HG02678 (cell line): ENCODE data around the gene SF3B2.
"Not testable (repeated sequence)": the region's sequence is repeated elsewhere in the genome, so short reads cannot be mapped to it uniquely, and the experiment has no call there.

Source experiments
- ATAC-seq: cut with Tn5 transposase; IDR thresholded peaks from one replicate; pipeline ENCODE4 v1.9.1; 2021; ENCODE audit warnings: mild to moderate bottlenecking, moderate library complexity; ENCODE audit not compliant: unreplicated experiment

SF3B2 gene

GRCh38 chr11:66106786-66107599 is 54.8 kb downstream of the SF3B2 start:
- no peak for ATAC-seq

DNA sequence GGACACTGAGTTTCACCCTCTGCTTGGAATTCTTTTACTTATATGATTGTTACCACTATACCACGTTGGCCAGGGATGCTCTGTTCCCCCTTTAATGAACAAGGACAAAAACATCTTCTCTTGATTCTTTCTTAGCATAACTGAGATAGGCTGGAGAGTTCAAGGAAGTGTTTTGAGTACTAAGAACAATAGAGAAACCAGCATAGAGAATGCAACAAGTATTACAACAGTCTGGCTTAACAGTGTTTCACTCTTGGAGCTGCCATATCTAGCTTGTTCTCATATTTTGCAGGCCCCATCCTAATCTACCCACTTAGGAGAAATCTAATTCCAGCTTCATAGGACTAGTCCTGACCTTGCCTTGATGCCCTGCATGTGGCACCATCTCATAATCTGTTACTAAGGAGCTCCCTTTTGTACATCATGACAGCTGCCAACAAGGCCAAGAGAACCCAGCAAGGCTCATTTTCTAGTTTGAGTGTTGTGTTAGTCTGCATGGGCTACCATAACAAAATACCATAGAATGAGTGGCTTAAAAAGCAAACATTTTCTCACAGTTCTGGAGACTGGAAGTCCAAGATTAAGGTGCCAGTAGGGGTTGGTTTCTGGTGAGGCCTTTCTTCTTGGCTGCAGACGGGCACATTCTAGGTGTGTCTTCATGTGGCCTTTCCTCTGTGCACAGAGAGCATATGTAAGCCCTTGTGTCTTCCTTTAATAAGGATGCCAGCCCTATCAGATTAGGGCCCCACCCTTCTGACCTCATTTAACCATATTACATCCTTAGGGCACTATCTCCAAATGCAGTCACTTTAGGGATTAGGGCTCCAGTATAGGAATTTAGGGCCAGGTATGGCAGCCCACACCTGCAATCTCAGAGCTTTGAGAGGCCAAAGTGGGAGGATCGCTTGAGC is 55.7 kb downstream of the SF3B2 start:
- ATAC-seq: no peak

DNA sequence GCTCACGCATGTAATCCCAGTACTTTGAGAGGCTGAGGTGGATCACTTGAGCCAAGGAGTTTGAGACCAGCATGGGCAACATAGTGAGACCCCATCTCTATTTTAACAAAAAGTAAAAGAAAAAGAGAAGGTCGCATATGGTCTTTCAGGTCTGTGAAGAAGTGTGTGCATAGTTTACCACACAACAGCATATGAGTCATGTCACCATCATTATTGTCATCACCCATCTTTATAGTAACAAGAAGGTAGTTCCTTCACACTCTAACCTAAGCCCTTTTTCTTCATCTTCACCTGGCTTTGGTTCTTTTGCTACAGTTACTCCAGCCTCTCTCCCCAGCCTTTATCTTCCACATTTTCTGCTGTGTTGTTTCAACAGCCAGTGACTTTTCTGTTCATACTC is 57.1 kb downstream of the SF3B2 start:
- ATAC-seq: no peak

DNA sequence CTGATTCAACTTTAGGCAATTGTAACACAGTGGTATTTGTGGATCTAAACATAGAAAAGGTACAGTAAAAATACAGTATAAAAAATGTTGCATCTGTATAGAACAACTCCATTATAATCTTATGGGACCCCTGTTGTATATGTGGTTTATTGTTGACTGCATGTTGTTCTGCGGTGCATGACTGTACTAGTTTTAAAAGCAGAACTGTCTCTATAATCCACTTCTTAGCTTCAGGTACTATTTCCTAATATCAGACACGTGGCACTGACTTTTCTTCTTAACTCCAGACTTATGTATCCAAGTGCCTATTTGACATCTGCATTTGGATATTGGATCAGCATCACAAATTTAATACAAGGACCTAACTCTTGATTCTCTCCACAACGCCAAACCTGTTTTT is 59.0 kb downstream of the SF3B2 start:
- no peak for ATAC-seq

- ATAC-seq: no peak
Measured at GRCh38 chr11:66112041-66112491, 59.9 kb downstream of the SF3B2 start.

GRCh38 chr11:66112601-66113499 is 60.7 kb downstream of the SF3B2 start:
- ATAC-seq: no peak

DNA sequence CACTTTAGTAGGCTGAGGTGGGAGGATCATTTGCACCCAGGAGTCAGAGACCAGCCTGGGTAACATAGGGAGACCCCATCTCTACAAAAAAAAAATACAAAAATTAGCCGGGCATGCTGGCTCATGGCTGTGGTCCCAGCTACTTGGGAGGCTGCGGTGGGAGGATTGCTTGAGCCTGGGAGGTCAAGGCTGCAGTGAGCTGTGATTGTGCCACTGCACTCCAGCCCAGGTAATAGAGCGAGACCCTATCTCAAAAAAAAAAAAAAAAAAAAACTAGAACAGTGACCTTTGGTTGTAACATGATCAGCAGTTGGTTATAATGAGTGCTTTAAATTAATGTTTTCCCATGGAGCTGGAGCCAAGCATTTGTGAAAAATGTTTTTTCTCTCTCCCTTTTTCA is 62.8 kb downstream of the SF3B2 start:
- not testable (repeated sequence) for ATAC-seq

DNA sequence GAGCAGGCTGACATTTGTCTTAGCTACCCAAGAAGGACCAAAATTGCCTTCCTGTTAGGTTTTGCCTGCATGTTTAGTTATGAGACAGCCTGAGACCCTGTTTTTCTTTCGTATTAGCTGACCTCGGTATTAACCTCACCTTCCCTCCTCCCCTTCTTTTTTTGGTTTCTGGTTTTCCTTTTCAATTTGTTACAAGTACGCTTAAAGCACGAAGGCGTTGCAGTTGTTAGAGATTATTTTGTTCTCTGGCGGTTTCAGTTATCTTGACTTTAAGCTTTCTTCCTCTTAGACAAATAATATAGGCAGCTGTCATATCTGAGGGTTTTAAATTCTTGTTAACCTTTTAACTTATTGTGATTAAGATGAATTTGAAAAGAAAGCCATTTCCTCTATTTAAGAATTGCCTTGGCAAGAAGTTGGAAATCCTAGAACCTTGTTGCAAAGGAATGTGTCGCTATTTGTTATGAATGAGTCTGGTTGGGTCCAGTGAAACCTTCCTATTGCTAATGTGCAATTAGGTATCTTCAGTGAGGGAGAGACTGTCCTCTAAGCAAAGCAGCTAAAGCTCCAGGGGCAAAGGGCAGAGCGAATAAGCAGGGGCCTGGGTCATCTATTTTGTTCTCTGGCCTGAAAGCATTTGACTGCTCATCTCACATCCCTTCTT is 63.6 kb downstream of the SF3B2 start:
- ATAC-seq: peak; percentile 68

GRCh38 chr11:66116576-66117361 is 64.6 kb downstream of the SF3B2 start:
- ATAC-seq: no peak

- ATAC-seq: no peak
Measured at GRCh38 chr11:66118847-66119246, 66.7 kb downstream of the SF3B2 start.
